Measurements from ENCODE around the gene ABHD8.
A peak's percentile ranks its signal among the peaks of the same experiment; 100 is the strongest.
"Not testable (repeated sequence)": the region's sequence is repeated elsewhere in the genome, so short reads cannot be mapped to it uniquely, and the experiment has no call there.

Gene ABHD8

DNA sequence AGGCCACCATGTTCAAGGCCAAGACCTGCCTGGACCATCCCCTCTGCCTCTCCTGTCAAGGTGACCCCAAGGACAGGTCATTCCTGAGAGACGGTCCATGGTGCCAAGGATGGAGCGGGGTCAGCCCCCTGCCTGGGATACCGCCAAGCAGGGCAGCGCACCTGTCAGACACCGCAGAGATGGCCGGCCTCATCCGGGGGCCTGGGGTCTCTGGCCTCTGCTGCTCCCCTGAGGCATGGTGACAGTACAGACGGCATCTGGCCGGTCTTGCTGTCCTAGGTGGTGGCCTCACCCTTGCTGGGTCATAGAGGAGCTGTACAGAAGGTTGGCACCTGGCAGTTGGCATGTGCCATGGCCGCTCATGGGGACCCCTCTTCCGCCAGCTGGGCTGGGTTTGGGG lies 17.2 kb upstream of the ABHD8 start:
- DNase-seq, result no peak

GRCh38 chr19:17319473-17320238 lies 16.4 kb upstream of the ABHD8 start:
- DNase-seq, result no peak

DNA sequence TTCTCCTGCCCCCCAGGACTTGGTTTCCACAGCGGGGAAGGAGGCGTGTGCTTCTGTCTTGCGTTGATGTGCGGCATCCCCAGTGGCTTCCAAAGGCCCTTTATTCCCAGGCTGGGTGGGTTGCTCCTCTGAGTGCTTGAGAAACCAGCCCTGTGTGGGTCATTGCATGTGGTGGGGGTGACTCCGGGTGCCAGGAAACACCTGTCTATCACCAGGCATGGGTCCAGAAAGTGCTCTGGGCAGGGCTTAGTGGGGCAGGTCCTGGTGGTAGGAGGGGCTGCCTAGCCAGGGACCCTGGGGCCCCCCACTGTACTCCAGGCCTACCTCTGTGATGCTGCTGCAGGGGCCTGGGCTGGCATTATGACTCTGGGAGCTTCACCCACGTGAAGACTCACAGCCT lies 15.7 kb upstream of the ABHD8 start:
- DNase-seq, result no peak

- DNase-seq, result no peak
Measured at GRCh38 chr19:17314007-17314593, 10.9 kb upstream of the ABHD8 start.

- no peak for DNase-seq
Measured at GRCh38 chr19:17312189-17313113, 9.2 kb upstream of the ABHD8 start.

DNA sequence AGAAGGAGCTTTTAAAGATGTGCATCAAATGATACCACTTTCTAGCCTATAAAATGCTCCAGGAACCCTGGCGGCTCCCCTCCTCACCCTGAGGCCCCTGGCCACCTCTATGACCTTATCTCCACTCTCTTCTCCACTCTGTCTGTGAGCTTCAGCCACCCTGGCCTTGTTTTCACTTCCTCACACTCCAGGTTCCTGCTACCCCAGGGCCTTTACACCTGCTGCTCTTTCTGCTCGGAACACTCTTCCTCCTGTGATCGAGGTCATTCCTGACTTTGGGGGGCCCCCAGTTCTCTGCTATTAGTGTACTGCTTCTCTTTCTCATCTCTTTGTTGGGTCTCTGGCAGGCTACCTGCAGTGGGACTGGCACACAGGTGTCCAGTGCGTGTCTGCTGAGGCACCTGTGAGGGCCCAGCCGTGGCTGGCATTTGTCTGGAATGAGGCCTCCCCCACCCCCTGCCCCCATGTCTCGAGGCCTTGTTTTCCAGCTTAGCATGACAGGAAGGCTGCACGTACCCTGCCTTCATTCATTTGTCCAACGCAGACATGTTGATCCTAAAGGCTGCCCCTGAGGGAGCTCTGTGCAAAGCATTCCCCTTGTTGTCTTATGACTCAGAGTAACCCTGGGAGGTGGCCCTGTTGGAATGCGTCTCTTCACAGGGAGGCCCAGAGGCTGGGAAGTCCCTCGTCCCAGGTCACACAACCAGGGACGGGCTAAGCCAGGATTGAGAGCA lies 8.4 kb upstream of the ABHD8 start:
- DNase-seq, result no peak

- no peak for DNase-seq
Measured at GRCh38 chr19:17309965-17310461, 6.8 kb upstream of the ABHD8 start.

GRCh38 chr19:17309198-17309964 lies 6.2 kb upstream of the ABHD8 start, which contains the start of gene DDA1:
Gene DDA1 (plus strand): TSS chr19:17309563. CDS start chr19:17309655, 92 bp downstream.
- peak; percentile 99 for DNase-seq

DNA sequence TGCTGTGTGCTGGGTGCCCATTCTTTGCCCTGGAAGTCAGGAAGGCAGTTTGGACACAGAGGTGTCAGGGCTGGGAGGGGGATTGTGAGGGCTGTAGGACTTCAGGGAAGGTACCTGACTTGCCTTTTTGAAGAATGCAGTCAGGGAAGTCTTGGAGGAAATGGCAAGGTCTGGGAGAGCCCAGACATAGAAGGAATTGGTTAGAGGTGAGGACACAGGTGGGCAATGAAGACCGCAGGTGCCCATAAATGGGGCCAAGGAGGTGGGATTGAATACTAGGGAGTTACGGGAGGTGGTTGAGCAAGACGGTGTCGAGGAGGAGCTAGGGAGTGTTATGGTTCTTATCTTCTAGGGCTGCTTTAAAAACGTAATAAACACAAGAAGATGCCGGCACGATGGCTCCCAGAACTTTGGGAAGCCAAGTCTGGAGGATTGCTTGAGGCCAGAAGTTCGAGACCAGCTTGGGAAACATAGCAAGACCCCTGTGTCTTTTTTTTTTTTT lies 4.7 kb upstream of the ABHD8 start:
- DNase-seq, result no peak

GRCh38 chr19:17306285-17306714 lies 3.1 kb upstream of the ABHD8 start:
- no peak for DNase-seq

DNA sequence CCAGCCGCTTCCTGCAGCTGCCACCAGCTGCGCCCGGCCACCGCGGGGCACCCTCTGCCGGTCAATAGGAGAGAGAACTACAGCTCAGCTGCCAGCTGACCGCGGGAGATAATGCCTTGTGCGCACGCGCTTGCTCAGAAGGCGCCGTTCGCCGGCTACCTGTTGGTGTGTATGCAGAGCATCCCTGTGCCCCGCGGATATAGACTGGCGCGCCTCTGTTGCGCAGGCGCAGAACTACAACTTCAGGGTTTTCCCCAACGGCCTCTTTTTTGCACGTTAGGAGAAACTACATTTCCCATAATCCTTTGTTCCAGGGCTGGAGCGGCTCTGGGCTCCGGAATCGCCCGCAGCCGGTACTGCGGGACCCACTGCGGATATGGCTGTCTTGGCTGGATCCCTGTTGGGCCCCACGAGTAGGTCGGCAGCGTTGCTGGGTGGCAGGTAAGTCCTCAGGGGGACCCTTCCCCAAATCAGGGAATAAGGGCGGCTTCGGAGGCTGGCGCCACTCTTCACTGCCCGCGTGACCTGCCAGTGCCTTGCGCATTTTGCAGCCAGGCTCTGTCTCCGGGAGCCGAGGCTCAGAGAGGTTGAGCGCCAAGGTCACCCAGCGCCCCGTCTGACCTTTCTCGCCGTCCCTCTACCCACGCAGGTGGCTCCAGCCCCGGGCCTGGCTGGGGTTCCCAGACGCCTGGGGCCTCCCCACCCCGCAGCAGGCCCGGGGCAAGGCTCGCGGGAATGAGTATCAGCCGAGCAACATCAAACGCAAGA lies 2.5 kb upstream of the ABHD8 start, which contains the start of gene MRPL34:
MRPL34 (plus strand) TSS at position 356 of the 768 bp plus-strand sequence; CDS start at position 377, 21 bp downstream.
- peak; percentile 99 for DNase-seq

DNA sequence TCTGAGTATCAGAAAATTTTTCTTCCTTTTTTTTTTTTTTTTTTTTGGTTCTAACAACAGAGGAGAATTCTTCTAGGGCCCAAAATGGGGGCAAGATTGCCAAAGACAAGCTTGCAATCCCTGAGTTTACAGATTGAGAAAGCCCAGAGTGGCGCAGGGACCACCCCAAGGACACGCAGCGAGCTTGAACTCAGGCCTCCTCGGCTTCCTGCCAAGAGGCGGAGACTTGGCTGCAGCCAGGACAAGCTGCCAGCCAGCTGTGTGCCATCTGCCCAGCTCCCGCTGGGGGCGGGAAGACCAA lies 1.9 kb upstream of the ABHD8 start:
- DNase-seq, result no peak

DNA sequence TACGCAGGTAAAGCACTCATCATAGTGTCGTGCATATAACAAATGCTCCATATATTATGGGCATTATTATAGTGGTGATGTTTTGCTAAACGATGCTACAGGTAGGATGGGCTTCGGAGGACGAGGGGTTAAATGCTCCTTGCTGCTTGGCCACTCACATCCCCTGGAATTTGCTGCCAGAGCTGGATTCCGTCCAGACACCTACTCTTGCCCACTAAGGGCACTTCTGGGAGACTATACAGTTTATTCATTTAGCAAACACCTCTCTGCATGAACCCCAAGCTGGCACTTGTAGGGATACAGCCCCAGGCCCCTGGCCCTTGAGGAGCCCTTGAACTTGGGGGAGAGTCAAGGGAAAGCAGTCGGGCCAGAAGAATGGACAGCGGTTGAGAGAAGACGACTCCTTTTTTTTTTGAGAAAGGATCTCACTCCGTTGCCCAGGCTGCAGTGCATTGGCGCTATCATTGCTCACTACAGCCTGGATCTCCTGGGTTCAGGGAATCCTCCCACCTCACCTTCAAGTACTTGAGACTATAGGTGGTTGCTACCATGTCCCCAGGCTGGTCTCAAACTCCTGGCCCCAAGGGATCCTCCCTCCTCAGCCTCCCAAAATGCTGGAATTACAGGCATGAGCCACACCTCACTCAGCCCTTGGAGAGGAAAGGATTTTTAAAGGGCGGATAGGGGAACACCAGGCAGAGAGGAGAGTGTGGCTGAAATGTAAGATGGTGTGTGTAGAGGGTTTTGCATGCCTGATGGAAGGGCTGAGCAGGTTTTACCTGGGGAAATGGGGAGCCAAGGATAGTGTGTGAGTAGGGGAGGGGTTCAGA lies 1.4 kb upstream of the ABHD8 start:
- no peak for DNase-seq

GRCh38 chr19:17303940-17304267 lies 679 bp upstream of the ABHD8 start:
- DNase-seq, result no peak

- DNase-seq, result no peak
Measured at GRCh38 chr19:17302391-17303166, 646 bp downstream of the ABHD8 start.

DNA sequence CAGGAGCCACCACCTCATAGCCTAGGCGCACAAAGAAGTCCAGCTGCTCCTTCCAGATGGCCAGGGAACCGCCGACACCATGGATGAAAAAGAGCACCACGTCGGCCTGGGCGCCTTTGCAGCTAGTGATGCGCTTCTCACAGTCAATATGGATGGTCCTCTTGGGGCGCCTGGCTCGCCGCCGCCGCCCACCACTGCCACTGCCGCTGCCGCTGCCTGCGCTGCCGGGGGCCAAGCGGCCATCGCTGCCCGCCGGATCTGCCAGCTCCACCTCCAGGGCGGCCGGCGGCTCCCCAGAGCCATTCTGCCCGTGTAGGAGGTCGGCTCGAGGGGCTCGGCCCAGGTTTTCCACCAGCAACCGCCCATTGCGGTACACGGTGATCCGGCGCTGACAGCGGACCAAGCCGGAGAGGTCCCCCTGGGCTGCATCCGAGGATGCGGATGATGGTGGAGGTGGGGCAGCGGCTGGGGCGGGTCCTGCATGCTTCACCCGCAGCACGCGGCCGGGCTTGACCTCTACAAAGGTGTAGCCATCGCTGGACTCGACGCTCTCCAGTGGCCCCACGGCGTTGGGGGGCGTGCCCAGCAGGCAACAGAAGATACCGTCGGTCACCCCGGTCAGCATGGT lies 2.1 kb downstream of the ABHD8 start:
- no peak for DNase-seq

- no peak for DNase-seq
Measured at GRCh38 chr19:17296976-17297375, 6.2 kb downstream of the ABHD8 start.

- no peak for DNase-seq
Measured at GRCh38 chr19:17296273-17296672, 7.0 kb downstream of the ABHD8 start.

DNA sequence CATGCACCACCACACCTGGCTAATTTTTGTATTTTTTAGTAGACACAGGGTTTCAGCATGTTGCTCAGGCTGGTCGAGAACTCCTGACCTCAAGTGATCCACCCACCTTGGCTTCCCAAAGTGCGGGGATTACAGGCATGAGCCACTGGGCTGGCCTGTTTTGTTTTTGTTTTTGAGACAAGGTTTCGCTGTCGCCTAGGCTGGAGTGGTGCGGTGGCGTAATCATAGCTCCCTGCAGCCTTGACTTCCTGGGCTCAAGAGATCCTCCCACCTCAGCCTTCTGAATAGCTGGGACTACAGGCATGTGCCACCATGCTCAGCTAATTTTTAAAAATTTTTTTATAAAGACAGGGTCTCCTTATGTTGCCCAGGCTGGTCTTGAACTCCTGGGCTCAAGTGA lies 7.7 kb downstream of the ABHD8 start:
- not testable (repeated sequence) for DNase-seq

Measured in DMS153 (cell line).